Measurements from ENCODE around the gene CENPU.
A peak's percentile ranks its signal among the peaks of the same experiment; 100 is the strongest.

Gene CENPU

GRCh38 chr4:184752496-184753275, 18.8 kb upstream of the CENPU start:
- TF ChIP-seq NFIC (IDR thresholded peaks at IDR 0.05), result no peak
- TF ChIP-seq EGR1 (IDR thresholded peaks at IDR 0.05), result no peak
- no peak for TF ChIP-seq TEAD4 (IDR thresholded peaks at IDR 0.05)
- no peak for TF ChIP-seq RAD21 (IDR thresholded peaks at IDR 0.05; ENCODE audit: low read depth)
- TF ChIP-seq YY1 (IDR thresholded peaks at IDR 0.05; ENCODE audit: low read depth), result no peak
- no peak for TF ChIP-seq TCF12 (IDR thresholded peaks at IDR 0.05; ENCODE audit: low read depth)

- no peak for TF ChIP-seq REST (IDR thresholded peaks at IDR 0.05; ENCODE audit: low read depth)
- TF ChIP-seq RAD21 (IDR thresholded peaks at IDR 0.05; ENCODE audit: low read depth), result no peak
- TF ChIP-seq YY1 (IDR thresholded peaks at IDR 0.05; ENCODE audit: low read depth), result no peak
These were observed 17.7 kb upstream of the CENPU start for GRCh38 chr4:184751585-184751956.

GRCh38 chr4:184750926-184751584, 17.2 kb upstream of the CENPU start:
- no peak for TF ChIP-seq RAD21 (IDR thresholded peaks at IDR 0.05; ENCODE audit: low read depth)
- no peak for TF ChIP-seq REST (IDR thresholded peaks at IDR 0.05; ENCODE audit: low read depth)
- no peak for TF ChIP-seq TAF1 (IDR thresholded peaks at IDR 0.05; ENCODE audit: low read depth)
- TF ChIP-seq CREB1 (IDR thresholded peaks at IDR 0.05; ENCODE audit: low read depth), result no peak
- TF ChIP-seq TEAD4 (IDR thresholded peaks at IDR 0.05), result no peak
- no peak for TF ChIP-seq FOXM1 (IDR thresholded peaks at IDR 0.05; ENCODE audit: borderline replicate concordance, low read depth)
- no peak for TF ChIP-seq CEBPB (IDR thresholded peaks at IDR 0.05)
- no peak for TF ChIP-seq EP300 (IDR thresholded peaks at IDR 0.05; ENCODE audit: borderline replicate concordance)
- no peak for TF ChIP-seq EGR1 (IDR thresholded peaks at IDR 0.05)
- TF ChIP-seq NFIC (IDR thresholded peaks at IDR 0.05), result no peak
- no peak for TF ChIP-seq USF1 (IDR thresholded peaks at IDR 0.05)
- TF ChIP-seq YY1 (IDR thresholded peaks at IDR 0.05; ENCODE audit: low read depth), result no peak
- no peak for TF ChIP-seq TCF12 (IDR thresholded peaks at IDR 0.05; ENCODE audit: low read depth)
- no peak for TF ChIP-seq ZBTB7A (IDR thresholded peaks at IDR 0.05; ENCODE audit: low read depth)

- TF ChIP-seq TCF12 (IDR thresholded peaks at IDR 0.05; ENCODE audit: low read depth), result peak; percentile 96
- peak; percentile 98 for TF ChIP-seq TEAD4 (IDR thresholded peaks at IDR 0.05)
- peak; percentile 59; the same call in 1 of the 2 replicates for TF ChIP-seq CEBPB (IDR thresholded peaks at IDR 0.05)
- TF ChIP-seq USF1 (IDR thresholded peaks at IDR 0.05), result peak; percentile 65
- peak; percentile 71; the same call in 1 of the 2 replicates for TF ChIP-seq FOXM1 (IDR thresholded peaks at IDR 0.05; ENCODE audit: borderline replicate concordance, low read depth)
- no peak for TF ChIP-seq RAD21 (IDR thresholded peaks at IDR 0.05; ENCODE audit: low read depth)
- TF ChIP-seq CREB1 (IDR thresholded peaks at IDR 0.05; ENCODE audit: low read depth), result no peak
- peak; percentile 60 for TF ChIP-seq EGR1 (IDR thresholded peaks at IDR 0.05)
- TF ChIP-seq REST (IDR thresholded peaks at IDR 0.05; ENCODE audit: low read depth), result no peak
- TF ChIP-seq EP300 (IDR thresholded peaks at IDR 0.05; ENCODE audit: borderline replicate concordance), result peak; percentile 86
- TF ChIP-seq NFIC (IDR thresholded peaks at IDR 0.05), result peak; percentile 85
- peak; percentile 93 for TF ChIP-seq MAX (IDR thresholded peaks at IDR 0.05)
- TF ChIP-seq ZBTB7A (IDR thresholded peaks at IDR 0.05; ENCODE audit: low read depth), result no peak; the same call in 1 of the 2 replicates
These were observed 14.4 kb upstream of the CENPU start for GRCh38 chr4:184748251-184748652.
